Duodenal mucosa (tissue), 2 donors: ENCODE data around the gene MGAT4B.
A peak's percentile ranks its signal among the peaks of the same experiment; 100 is the strongest.

Experiments
- H3K27ac ChIP-seq: one replicate; pipeline ENCODE4 v1.7.0; 2013; ENCODE audit warnings: low read depth, low read length
- H3K27me3 ChIP-seq, 2 donors: one replicate each; pipeline ENCODE4 v1.7.0; 2013; ENCODE audit warnings: low read length in 2 of 2, control low read depth in 1 of 2; ENCODE audit not compliant: insufficient read depth in 2 of 2, control insufficient read depth in 1 of 2
- H3K36me3 ChIP-seq, 2 donors: one replicate each; pipeline ENCODE4 v1.7.0; 2013; ENCODE audit warnings: low read length in 2 of 2, control low read depth in 1 of 2; ENCODE audit not compliant: insufficient read depth in 2 of 2, control insufficient read depth in 1 of 2
- H3K4me1 ChIP-seq, 2 donors: one replicate each; pipeline ENCODE4 v1.7.0; 2013; ENCODE audit warnings: low read length in 2 of 2, control low read depth in 1 of 2; ENCODE audit not compliant: insufficient read depth in 2 of 2, control insufficient read depth in 1 of 2
- H3K4me3 ChIP-seq, 2 donors: one replicate each; pipeline ENCODE4 v1.7.0; 2013; ENCODE audit warnings: low read length in 2 of 2, low read depth in 1 of 2
- H3K9ac ChIP-seq, 2 donors: one replicate each; pipeline ENCODE4 v1.7.0; 2013; ENCODE audit warnings: low read length in 2 of 2, low read depth in 1 of 2
- H3K9me3 ChIP-seq, 2 donors: one replicate each; pipeline ENCODE4 v1.7.0; 2013; ENCODE audit warnings: low read length in 2 of 2, control low read depth in 1 of 2; ENCODE audit not compliant: control insufficient read depth in 1 of 2

Gene MGAT4B

GRCh38 chr5:179800696-179801201 lies 5.9 kb downstream of the MGAT4B start:
- Histone ChIP-seq H3K4me1 (peaks cover 40 to 48% of the 10 kb centered on the region in 2 donors), H3K9ac (no peak overlapping the region), H3K36me3 (peaks cover 36 to 54% of the 10 kb centered on the region in 2 donors), H3K9me3 (no peaks in the 10 kb centered on the region), H3K27me3 (no peaks in the 10 kb centered on the region), H3K27ac (no peak overlapping the region), H3K4me3 (no peak overlapping the region)

DNA sequence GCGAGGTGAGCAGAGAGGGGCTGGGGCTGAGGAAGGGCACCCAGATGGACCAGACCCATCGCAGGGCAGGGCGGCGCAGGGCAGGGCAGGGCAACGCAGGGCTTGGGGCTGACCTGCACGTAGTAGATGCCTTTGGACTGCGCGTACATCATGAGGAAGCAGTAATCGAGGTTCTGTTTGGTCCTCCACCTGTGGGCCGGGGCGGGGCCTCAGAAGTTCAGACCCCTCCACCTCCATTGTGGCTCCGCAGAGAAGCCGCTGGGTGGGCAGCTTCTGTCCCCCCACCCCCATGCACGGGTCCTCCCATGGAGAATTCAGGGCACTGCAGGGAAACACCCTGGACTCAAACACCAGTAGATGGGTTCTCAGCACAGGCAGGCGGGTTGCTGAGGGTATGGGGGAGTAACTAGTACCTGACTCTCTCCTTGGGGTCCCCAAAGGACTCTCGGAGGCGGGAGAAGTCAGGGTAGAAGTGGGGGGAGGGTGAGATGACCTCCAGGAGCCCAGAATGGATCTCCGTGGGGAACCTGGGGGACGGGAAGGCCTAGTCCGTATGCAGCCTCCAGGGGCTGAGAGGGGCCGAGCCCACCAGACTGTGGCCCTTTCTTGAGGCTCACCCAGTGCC lies 6.5 kb downstream of the MGAT4B start:
- H3K27ac ChIP-seq, result no peak overlapping the region
- no peaks in the 10 kb centered on the region for H3K9me3 ChIP-seq
- no peak overlapping the region for H3K9ac ChIP-seq
- peaks cover 39 to 46% of the 10 kb centered on the region in 2 donors for H3K4me1 ChIP-seq
- peaks cover 36 to 54% of the 10 kb centered on the region in 2 donors for H3K36me3 ChIP-seq
- no peak overlapping the region for H3K4me3 ChIP-seq
- no peaks in the 10 kb centered on the region for H3K27me3 ChIP-seq

- Histone ChIP-seq H3K4me1 (peaks cover 39 to 46% of the 10 kb centered on the region in 2 donors), H3K36me3 (peaks cover 36 to 54% of the 10 kb centered on the region in 2 donors), H3K9ac (no peak overlapping the region), H3K27me3 (no peaks in the 10 kb centered on the region), H3K9me3 (no peaks in the 10 kb centered on the region), H3K4me3 (no peak overlapping the region), H3K27ac (no peak overlapping the region)
Observed at GRCh38 chr5:179799644-179799973, 7.1 kb downstream of the MGAT4B start.

DNA sequence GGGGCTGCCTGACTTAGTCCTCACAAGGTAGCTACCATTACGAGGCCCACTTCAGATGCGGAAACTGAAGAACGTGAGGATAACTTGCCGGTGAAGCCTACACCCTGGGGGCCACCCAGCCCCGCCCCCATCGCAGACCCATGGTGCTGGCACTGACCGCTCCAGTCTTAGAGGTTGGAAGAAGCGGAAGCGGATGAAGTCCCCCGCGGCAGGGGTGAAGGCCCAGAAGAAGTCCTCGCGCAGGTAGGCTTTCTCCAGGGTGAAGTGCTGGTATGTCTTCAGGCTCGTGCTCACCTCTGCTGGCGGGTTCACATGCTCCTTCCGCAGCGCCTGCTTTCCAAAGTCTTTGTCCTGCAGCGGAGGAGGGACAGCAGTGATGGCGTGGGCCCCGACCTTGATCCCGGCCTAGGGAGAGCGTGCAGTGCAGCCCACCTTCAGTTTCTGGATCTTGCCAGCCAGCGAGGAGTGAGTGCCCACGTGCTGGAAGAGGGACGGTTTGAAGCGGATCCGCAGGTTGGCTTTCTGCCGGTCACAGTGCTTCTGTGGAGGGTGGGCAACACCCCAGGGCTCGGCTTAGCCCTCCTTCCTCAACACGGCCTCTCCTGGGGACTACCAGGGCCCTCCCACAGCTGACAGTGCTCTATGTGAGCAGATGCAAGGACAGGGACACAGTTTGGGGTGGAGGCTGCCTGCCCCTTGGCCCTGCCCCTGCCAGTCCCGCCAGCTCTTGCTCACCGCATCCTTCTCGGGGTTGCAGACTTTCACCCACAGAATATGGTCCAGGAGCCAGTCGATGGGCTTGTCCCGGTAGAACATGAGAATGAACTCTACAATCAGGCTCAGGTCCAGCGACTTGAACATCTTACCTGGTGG lies 7.7 kb downstream of the MGAT4B start:
- no peaks in the 10 kb centered on the region for H3K27me3 ChIP-seq
- H3K36me3 ChIP-seq, result peaks cover 36 to 54% of the 10 kb centered on the region in 2 donors
- H3K9ac ChIP-seq, result no peak overlapping the region
- H3K4me1 ChIP-seq, result peaks cover 39 to 46% of the 10 kb centered on the region in 2 donors
- no peak overlapping the region for H3K4me3 ChIP-seq
- no peaks in the 10 kb centered on the region for H3K9me3 ChIP-seq
- H3K27ac ChIP-seq, result no peak overlapping the region

GRCh38 chr5:179798144-179798770 lies 8.4 kb downstream of the MGAT4B start:
- Histone ChIP-seq H3K27ac (no peak overlapping the region), H3K9me3 (no peaks in the 10 kb centered on the region), H3K27me3 (no peaks in the 10 kb centered on the region), H3K4me1 (peaks cover 42 to 47% of the 10 kb centered on the region in 2 donors), H3K4me3 (no peak overlapping the region), H3K36me3 (peaks cover 36 to 54% of the 10 kb centered on the region in 2 donors), H3K9ac (no peak overlapping the region)

DNA sequence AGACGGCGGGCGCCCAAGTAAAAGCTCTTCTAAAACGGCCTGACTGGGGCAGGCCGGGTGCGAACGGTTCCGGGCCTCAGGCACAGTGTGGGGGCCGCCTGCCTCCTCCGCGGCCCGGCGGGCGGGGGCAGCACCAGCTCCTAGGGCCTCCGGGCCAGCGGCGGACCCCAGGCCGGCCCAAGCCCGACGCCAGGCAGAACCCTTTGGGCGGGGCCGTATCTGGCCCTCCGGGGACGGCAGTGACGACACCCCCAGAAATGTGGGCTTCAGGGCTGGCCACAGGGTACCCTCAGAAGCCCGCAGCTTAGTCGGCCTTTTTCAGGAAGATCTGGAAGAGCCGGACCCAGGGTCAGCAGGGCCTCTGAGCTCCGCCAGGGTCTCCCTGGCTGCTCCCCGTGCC lies 8.9 kb downstream of the MGAT4B start:
- Histone ChIP-seq H3K36me3 (peaks cover 34 to 53% of the 10 kb centered on the region in 2 donors), H3K9ac (no peak overlapping the region), H3K27me3 (no peaks in the 10 kb centered on the region), H3K4me3 (no peak overlapping the region), H3K27ac (no peak overlapping the region), H3K9me3 (no peaks in the 10 kb centered on the region), H3K4me1 (peaks cover 41 to 44% of the 10 kb centered on the region in 2 donors)

GRCh38 chr5:179796877-179797608 lies 9.6 kb downstream of the MGAT4B start:
- peaks cover 34 to 40% of the 10 kb centered on the region in 2 donors for H3K4me1 ChIP-seq
- H3K9me3 ChIP-seq, result no peaks in the 10 kb centered on the region

GRCh38 chr5:179795863-179796833 lies 10.5 kb downstream of the MGAT4B start:
- peak overlapping the region; percentile 68 to 76 for H3K4me3 ChIP-seq
- H3K27ac ChIP-seq, result peak overlapping the region; percentile 62
- peak overlapping the region; percentile 51 to 72 for H3K9ac ChIP-seq
- H3K9me3 ChIP-seq, result no peaks in the 10 kb centered on the region
- H3K27me3 ChIP-seq, result no peaks in the 10 kb centered on the region
- peaks cover 23 to 46% of the 10 kb centered on the region in 2 donors for H3K36me3 ChIP-seq
- H3K4me1 ChIP-seq, result peaks cover 32 to 37% of the 10 kb centered on the region in 2 donors

More at GRCh38 chr5:179796877-179797608, 9.6 kb downstream of the MGAT4B start:
- Histone ChIP-seq H3K36me3 (peaks cover 28 to 49% of the 10 kb centered on the region in 2 donors), H3K27me3 (no peaks in the 10 kb centered on the region), H3K27ac (peak overlapping the region; percentile 62), H3K4me3 (peak overlapping the region; percentile 68 to 76), H3K9ac (peak overlapping the region; percentile 51 to 72)
